Loucy (cell line): ENCODE data around the gene MACROD2.

Experiments used
- EZH2phosphoT487 ChIP-seq: fragments of 200-600 bp; IDR thresholded peaks from 2 replicates; pipeline ENCODE4 v1.6.1; 2018; ENCODE audit warnings: antibody characterized with exemption, mild to moderate bottlenecking, moderate library complexity, borderline replicate concordance
- TF ChIP-seq, protein P1 (sequence below): fragments of 200-600 bp; sonication (generic); conservative IDR thresholded peaks from 2 replicates; pipeline ENCODE4 v1.5.1; 2014; ENCODE audit warnings: mild to moderate bottlenecking, antibody characterized with exemption, low read length

DNA sequence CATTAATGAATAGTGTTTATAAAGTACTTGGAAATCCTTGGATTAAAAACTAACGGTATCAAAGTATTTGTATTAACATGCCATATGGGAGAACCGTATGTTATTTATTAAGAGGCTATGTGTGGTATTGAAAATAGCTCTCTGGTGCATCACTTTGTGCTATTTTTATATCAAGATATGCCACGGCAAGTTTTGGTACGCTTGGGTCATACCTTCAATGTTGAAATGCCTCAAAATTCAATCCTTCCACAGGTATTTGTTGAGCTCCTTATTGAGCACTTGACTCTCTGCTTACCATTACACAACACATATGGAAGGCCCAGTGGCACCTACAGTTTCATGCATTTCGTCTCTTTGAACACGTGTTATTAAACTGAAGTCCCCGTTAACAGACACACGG is 1930.1 kb downstream of the MACROD2 start:
- TF ChIP-seq, protein P1, sequence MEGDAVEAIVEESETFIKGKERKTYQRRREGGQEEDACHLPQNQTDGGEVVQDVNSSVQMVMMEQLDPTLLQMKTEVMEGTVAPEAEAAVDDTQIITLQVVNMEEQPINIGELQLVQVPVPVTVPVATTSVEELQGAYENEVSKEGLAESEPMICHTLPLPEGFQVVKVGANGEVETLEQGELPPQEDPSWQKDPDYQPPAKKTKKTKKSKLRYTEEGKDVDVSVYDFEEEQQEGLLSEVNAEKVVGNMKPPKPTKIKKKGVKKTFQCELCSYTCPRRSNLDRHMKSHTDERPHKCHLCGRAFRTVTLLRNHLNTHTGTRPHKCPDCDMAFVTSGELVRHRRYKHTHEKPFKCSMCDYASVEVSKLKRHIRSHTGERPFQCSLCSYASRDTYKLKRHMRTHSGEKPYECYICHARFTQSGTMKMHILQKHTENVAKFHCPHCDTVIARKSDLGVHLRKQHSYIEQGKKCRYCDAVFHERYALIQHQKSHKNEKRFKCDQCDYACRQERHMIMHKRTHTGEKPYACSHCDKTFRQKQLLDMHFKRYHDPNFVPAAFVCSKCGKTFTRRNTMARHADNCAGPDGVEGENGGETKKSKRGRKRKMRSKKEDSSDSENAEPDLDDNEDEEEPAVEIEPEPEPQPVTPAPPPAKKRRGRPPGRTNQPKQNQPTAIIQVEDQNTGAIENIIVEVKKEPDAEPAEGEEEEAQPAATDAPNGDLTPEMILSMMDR = no peak
- TF ChIP-seq EZH2phosphoT487 = no peak
